HG03066 (cell line): Measurements from ENCODE around the gene SLC25A21.

Experiments used
- ATAC-seq: cut with Tn5 transposase; IDR thresholded peaks from one replicate; pipeline ENCODE4 v1.9.1; 2021; ENCODE audit warnings: low read depth; ENCODE audit not compliant: unreplicated experiment

SLC25A21 gene

GRCh38 chr14:36676236-36676635 is 496.2 kb downstream of the SLC25A21 start:
- ATAC-seq = no peak

GRCh38 chr14:36675581-36675980 is 496.8 kb downstream of the SLC25A21 start:
- no peak for ATAC-seq

GRCh38 chr14:36674659-36675058 is 497.7 kb downstream of the SLC25A21 start:
- ATAC-seq = no peak

- ATAC-seq = no peak
Observed at GRCh38 chr14:36672095-36672494, 500.3 kb downstream of the SLC25A21 start.

GRCh38 chr14:36671149-36671548 is 501.3 kb downstream of the SLC25A21 start:
- ATAC-seq = no peak

GRCh38 chr14:36667679-36668078 is 504.7 kb downstream of the SLC25A21 start:
- no peak for ATAC-seq

- no peak for ATAC-seq
Observed at GRCh38 chr14:36666416-36667206, 505.8 kb downstream of the SLC25A21 start.

GRCh38 chr14:36665887-36666415 is 506.5 kb downstream of the SLC25A21 start:
- ATAC-seq = no peak

- ATAC-seq = no peak
Observed at GRCh38 chr14:36664322-36665193, 507.8 kb downstream of the SLC25A21 start.

- ATAC-seq = no peak
Observed at GRCh38 chr14:36663404-36664321, 508.7 kb downstream of the SLC25A21 start.

GRCh38 chr14:36662543-36663403 is 509.6 kb downstream of the SLC25A21 start:
- no peak for ATAC-seq

GRCh38 chr14:36662258-36662542 is 510.2 kb downstream of the SLC25A21 start:
- no peak for ATAC-seq

GRCh38 chr14:36661506-36662257 is 510.7 kb downstream of the SLC25A21 start, which contains the start of gene PAX9:
Gene PAX9 (plus strand): TSS chr14:36661860. CDS start chr14:36662090, 230 bp downstream.
- no peak for ATAC-seq

- no peak for ATAC-seq
Observed at GRCh38 chr14:36660736-36661505, 511.5 kb downstream of the SLC25A21 start.

GRCh38 chr14:36659822-36660735 is 512.3 kb downstream of the SLC25A21 start:
- ATAC-seq = no peak

- no peak for ATAC-seq
Observed at GRCh38 chr14:36659010-36659821, 513.2 kb downstream of the SLC25A21 start.
